ENCODE results near the gene SOX10.

The SOX10 gene

GRCh38 chr22:38021206-38021605 lies 36.9 kb upstream of the SOX10 start:
- H3K4me1 Mint-ChIP-seq (ENCODE audit: low read depth) = no peaks in the 10 kb centered on the region

GRCh38 chr22:38018938-38019827 lies 34.8 kb upstream of the SOX10 start:
- no peak overlapping the region for H3K27ac Mint-ChIP-seq
- no peaks in the 10 kb centered on the region for H3K4me1 Mint-ChIP-seq (ENCODE audit: low read depth)
- no peaks in the 10 kb centered on the region for H3K36me3 Mint-ChIP-seq (ENCODE audit: low read depth)

More at GRCh38 chr22:38021206-38021605, 36.9 kb upstream of the SOX10 start:
- H3K4me3 Mint-ChIP-seq = no peak overlapping the region
- no peaks in the 10 kb centered on the region for H3K36me3 Mint-ChIP-seq (ENCODE audit: low read depth)
- H3K27me3 Mint-ChIP-seq (ENCODE audit: low read depth) = no peaks in the 10 kb centered on the region
- no peak overlapping the region for H3K27ac Mint-ChIP-seq
- no peaks in the 10 kb centered on the region for H3K9me3 Mint-ChIP-seq

GRCh38 chr22:38017939-38018885 lies 33.9 kb upstream of the SOX10 start:
- Mint-ChIP-seq H3K9me3 (no peaks in the 10 kb centered on the region), H3K4me3 (no peak overlapping the region), H3K27ac (no peak overlapping the region), H3K27me3 (ENCODE audit: low read depth) (no peaks in the 10 kb centered on the region), H3K4me1 (ENCODE audit: low read depth) (no peaks in the 10 kb centered on the region), H3K36me3 (ENCODE audit: low read depth) (no peaks in the 10 kb centered on the region)

More at GRCh38 chr22:38018938-38019827, 34.8 kb upstream of the SOX10 start:
- H3K27me3 Mint-ChIP-seq (ENCODE audit: low read depth) = no peaks in the 10 kb centered on the region
- no peaks in the 10 kb centered on the region for H3K9me3 Mint-ChIP-seq
- H3K4me3 Mint-ChIP-seq = no peak overlapping the region

- no peaks in the 10 kb centered on the region for H3K9me3 Mint-ChIP-seq
- H3K4me3 Mint-ChIP-seq = no peak overlapping the region
- no peaks in the 10 kb centered on the region for H3K4me1 Mint-ChIP-seq (ENCODE audit: low read depth)
- H3K36me3 Mint-ChIP-seq (ENCODE audit: low read depth) = no peaks in the 10 kb centered on the region
- peaks cover 3% of the 10 kb centered on the region for H3K27me3 Mint-ChIP-seq (ENCODE audit: low read depth)
- H3K27ac Mint-ChIP-seq = no peak overlapping the region
These were observed 33.0 kb upstream of the SOX10 start for GRCh38 chr22:38017272-38017920.

GRCh38 chr22:38016182-38017151 lies 32.1 kb upstream of the SOX10 start:
- Mint-ChIP-seq H3K27ac (no peak overlapping the region), H3K4me1 (ENCODE audit: low read depth) (no peaks in the 10 kb centered on the region), H3K9me3 (no peaks in the 10 kb centered on the region)

GRCh38 chr22:38014083-38014482 lies 29.7 kb upstream of the SOX10 start:
- Mint-ChIP-seq H3K4me3 (no peak overlapping the region), H3K36me3 (ENCODE audit: low read depth) (no peaks in the 10 kb centered on the region), H3K27ac (no peak overlapping the region), H3K27me3 (ENCODE audit: low read depth) (peaks cover 4% of the 10 kb centered on the region), H3K9me3 (no peaks in the 10 kb centered on the region), H3K4me1 (ENCODE audit: low read depth) (no peaks in the 10 kb centered on the region)

More at GRCh38 chr22:38016182-38017151, 32.1 kb upstream of the SOX10 start:
- H3K36me3 Mint-ChIP-seq (ENCODE audit: low read depth) = no peaks in the 10 kb centered on the region
- H3K27me3 Mint-ChIP-seq (ENCODE audit: low read depth) = peaks cover 4% of the 10 kb centered on the region
- no peak overlapping the region for H3K4me3 Mint-ChIP-seq

GRCh38 chr22:38012604-38013072 lies 28.3 kb upstream of the SOX10 start:
- Mint-ChIP-seq H3K9me3 (no peaks in the 10 kb centered on the region), H3K27me3 (ENCODE audit: low read depth) (peaks cover 4% of the 10 kb centered on the region), H3K36me3 (ENCODE audit: low read depth) (no peaks in the 10 kb centered on the region), H3K27ac (no peak overlapping the region), H3K4me3 (no peak overlapping the region), H3K4me1 (ENCODE audit: low read depth) (no peaks in the 10 kb centered on the region)

GRCh38 chr22:38009000-38009806 lies 24.8 kb upstream of the SOX10 start:
- no peaks in the 10 kb centered on the region for H3K36me3 Mint-ChIP-seq (ENCODE audit: low read depth)
- no peak overlapping the region for H3K4me3 Mint-ChIP-seq
- no peaks in the 10 kb centered on the region for H3K4me1 Mint-ChIP-seq (ENCODE audit: low read depth)
- H3K27ac Mint-ChIP-seq = no peak overlapping the region
- peaks cover 4% of the 10 kb centered on the region for H3K27me3 Mint-ChIP-seq (ENCODE audit: low read depth)
- H3K9me3 Mint-ChIP-seq = no peaks in the 10 kb centered on the region

GRCh38 chr22:38007330-38007902 lies 23.1 kb upstream of the SOX10 start:
- no peaks in the 10 kb centered on the region for H3K4me1 Mint-ChIP-seq (ENCODE audit: low read depth)
- H3K9me3 Mint-ChIP-seq = no peaks in the 10 kb centered on the region
- H3K27me3 Mint-ChIP-seq (ENCODE audit: low read depth) = peaks cover 1% of the 10 kb centered on the region
- H3K4me3 Mint-ChIP-seq = no peak overlapping the region
- no peak overlapping the region for H3K27ac Mint-ChIP-seq
- no peaks in the 10 kb centered on the region for H3K36me3 Mint-ChIP-seq (ENCODE audit: low read depth)

- Mint-ChIP-seq H3K36me3 (ENCODE audit: low read depth) (no peaks in the 10 kb centered on the region), H3K27ac (no peak overlapping the region), H3K4me1 (ENCODE audit: low read depth) (no peaks in the 10 kb centered on the region), H3K27me3 (ENCODE audit: low read depth) (no peaks in the 10 kb centered on the region), H3K9me3 (no peaks in the 10 kb centered on the region), H3K4me3 (no peak overlapping the region)
These were observed 22.6 kb upstream of the SOX10 start for GRCh38 chr22:38006906-38007305.

- no peak overlapping the region for H3K27ac Mint-ChIP-seq
- H3K9me3 Mint-ChIP-seq = no peaks in the 10 kb centered on the region
- H3K27me3 Mint-ChIP-seq (ENCODE audit: low read depth) = no peaks in the 10 kb centered on the region
- no peak overlapping the region for H3K4me3 Mint-ChIP-seq
- H3K4me1 Mint-ChIP-seq (ENCODE audit: low read depth) = no peaks in the 10 kb centered on the region
- no peaks in the 10 kb centered on the region for H3K36me3 Mint-ChIP-seq (ENCODE audit: low read depth)
These were observed 21.6 kb upstream of the SOX10 start for GRCh38 chr22:38005943-38006342.

GRCh38 chr22:37999640-38000272 lies 15.4 kb upstream of the SOX10 start:
- Mint-ChIP-seq H3K27me3 (ENCODE audit: low read depth) (no peaks in the 10 kb centered on the region), H3K9me3 (no peaks in the 10 kb centered on the region), H3K36me3 (ENCODE audit: low read depth) (no peaks in the 10 kb centered on the region), H3K27ac (no peak overlapping the region), H3K4me3 (no peak overlapping the region), H3K4me1 (ENCODE audit: low read depth) (no peaks in the 10 kb centered on the region)

All from T-helper 1 cell treated with Interleukin-12 subunit alpha and Interleukin-12 subunit beta and Interleukin-4 antibody, amounts not matched to agents 30 μg/mL and 1 μg/mL, for 36 hours (primary cell).